ENCODE data around the gene SCAF8.
A peak's percentile ranks its signal among the peaks of the same experiment; 100 is the strongest.

SCAF8 gene

DNA sequence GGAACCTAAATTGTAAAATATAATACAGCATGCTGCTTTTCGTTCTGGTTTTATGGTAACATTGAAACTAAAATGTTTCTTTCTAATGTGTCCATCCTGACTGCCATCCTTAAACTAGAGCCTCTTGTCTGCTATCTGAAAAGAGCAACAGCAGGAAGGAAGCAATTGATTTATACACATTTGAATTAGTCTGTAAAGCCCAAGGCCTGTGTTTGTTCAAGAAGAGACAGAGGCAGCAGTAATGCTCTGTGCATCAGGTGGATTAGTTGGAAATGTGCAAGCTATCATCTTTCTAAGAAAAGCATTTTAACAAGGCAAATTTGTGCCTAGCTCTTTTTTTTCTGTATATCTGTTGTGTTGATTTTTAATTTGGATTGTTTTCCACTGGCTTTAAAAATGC is 128.6 kb downstream of the SCAF8 start:
- no peak for DNase-seq (ENCODE audit: extremely low read depth, low read depth)
- TF ChIP-seq, protein P1, sequence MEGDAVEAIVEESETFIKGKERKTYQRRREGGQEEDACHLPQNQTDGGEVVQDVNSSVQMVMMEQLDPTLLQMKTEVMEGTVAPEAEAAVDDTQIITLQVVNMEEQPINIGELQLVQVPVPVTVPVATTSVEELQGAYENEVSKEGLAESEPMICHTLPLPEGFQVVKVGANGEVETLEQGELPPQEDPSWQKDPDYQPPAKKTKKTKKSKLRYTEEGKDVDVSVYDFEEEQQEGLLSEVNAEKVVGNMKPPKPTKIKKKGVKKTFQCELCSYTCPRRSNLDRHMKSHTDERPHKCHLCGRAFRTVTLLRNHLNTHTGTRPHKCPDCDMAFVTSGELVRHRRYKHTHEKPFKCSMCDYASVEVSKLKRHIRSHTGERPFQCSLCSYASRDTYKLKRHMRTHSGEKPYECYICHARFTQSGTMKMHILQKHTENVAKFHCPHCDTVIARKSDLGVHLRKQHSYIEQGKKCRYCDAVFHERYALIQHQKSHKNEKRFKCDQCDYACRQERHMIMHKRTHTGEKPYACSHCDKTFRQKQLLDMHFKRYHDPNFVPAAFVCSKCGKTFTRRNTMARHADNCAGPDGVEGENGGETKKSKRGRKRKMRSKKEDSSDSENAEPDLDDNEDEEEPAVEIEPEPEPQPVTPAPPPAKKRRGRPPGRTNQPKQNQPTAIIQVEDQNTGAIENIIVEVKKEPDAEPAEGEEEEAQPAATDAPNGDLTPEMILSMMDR (IDR thresholded peaks at IDR 0.05; ENCODE audit: low read depth, low read length): no peak

DNA sequence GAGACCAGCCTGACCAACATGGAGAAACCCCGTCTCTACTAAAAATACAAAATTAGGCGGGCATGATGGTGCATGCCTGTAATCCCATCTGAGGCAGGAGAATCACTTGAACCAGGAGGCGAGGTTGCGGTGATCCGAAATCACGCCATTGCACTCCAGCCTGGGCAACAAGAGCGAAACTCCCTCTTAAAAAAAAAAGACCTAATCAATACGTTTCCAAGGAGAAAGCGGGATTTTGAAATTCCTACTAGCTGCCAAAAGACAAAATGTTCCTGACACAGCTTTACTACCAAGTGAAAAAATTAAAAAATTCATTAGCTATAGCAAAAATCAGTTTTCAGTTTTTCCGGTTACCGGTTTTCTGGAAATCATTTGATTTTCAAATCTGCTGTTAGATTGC is 129.3 kb downstream of the SCAF8 start:
- TF ChIP-seq, protein P1 (IDR thresholded peaks at IDR 0.05; ENCODE audit: low read depth, low read length): no peak
- no peak for DNase-seq (ENCODE audit: extremely low read depth, low read depth)

DNA sequence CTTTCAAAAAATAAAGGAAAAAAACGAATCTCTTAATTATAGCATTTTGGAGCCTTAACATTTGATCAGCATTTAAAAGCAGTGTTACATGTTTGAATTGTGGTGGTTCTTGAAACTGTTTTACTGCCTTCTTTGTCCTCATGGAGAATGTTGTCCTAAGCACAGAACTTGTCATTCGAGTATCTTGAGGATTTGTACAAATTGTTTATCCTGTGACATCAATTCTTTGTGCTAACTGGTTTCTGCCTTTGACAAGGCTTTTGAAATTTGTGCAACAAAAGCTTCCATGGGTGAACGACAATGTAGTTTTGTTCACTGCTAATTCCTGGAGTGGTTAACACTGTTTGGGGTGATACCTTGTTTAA is 130.8 kb downstream of the SCAF8 start:
- DNase-seq (ENCODE audit: extremely low read depth, low read depth): no peak
- TF ChIP-seq, protein P1 (IDR thresholded peaks at IDR 0.05; ENCODE audit: low read depth, low read length): no peak

DNA sequence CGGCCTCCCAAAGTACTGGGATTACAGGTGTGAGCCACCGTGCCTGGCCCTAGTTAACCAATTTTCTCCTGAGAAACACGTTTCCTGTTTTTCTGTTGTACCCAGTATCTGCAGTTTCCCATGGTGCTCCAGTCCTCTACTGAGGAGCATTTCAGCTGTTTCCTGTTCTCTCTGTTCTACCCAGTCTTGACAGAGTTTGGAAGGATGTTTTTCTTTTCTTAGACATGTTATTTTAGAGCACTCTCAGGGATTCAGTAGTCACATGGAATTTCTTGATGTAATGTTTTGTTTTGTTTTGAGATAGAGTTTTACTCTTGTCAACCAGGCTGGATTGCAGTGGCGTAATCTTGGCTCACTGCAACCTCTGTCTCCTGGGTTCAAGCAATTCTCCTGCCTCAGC is 132.1 kb downstream of the SCAF8 start:
- TF ChIP-seq, protein P1 (IDR thresholded peaks at IDR 0.05; ENCODE audit: low read depth, low read length): no peak
- DNase-seq (ENCODE audit: extremely low read depth, low read depth): no peak

DNA sequence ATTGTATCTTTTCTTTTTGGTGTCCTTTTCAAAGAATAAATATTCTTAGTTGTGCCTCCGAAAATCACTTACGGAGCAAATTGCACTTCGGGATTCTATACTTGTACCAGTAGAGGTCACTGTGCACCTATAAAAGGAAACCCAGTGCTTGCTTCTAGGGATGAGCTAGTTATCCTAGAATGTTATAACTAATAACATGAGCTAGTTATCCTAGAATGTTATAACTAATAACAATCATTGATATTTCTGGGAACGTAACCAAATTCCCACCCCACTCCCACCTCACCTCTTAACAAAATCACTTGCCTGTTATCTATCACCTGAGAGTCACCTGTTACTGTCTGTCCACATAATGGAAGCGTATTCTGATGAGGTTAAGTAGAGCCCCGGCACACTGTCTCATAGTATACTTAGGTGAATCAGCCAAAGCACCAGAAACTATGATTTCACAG is 135.0 kb downstream of the SCAF8 start:
- no peak for DNase-seq (ENCODE audit: extremely low read depth, low read depth)
- TF ChIP-seq, protein P1 (IDR thresholded peaks at IDR 0.05; ENCODE audit: low read depth, low read length): peak; percentile 72

DNA sequence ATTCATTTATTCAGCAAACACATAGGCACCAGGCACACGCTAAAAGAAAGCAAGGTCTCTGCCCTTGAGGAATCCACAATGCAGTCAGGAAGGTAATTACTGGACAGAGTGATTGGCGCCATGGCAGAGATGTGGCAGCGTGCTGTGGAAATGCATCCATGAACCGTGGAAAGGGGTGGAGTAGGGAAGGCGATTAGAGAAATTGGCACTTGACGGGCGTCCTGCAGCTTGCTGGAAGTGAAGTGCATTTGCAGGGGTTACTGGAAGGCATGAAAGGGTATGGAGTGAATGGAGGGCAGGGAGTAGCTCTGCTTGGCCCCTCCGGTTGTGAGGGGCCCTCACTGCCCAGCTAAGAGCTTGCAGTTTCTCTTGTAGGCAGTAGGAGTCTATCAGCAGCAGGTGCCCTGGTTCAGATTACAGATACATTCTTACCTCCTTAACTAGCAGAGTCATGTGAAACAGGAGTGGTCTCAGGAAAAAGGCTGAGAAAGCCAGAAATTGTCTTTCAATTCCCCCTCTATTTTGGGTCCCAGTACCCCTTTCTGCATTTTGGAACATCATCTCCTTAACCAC is 139.4 kb downstream of the SCAF8 start:
- no peak for DNase-seq (ENCODE audit: extremely low read depth, low read depth)
- TF ChIP-seq, protein P1 (IDR thresholded peaks at IDR 0.05; ENCODE audit: low read depth, low read length): no peak

DNA sequence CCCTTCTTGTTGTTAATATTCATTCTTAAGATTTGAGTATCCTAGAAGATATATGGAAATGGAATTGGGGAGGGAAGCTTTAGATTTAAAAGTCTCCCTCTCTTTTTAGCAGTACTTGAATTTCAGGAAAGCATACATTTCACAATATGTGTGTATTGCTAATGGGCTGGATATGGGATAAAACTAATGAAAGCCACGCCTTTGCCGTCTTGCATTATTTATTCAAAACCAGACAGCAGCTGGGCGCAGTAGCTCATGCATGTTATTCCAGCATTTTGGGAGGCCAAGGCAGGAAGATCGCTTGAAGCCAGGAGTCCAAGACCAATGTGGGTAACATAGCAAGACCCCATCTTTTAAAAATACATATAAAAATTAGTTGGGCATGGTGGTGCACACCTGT is 140.3 kb downstream of the SCAF8 start:
- no peak for DNase-seq (ENCODE audit: extremely low read depth, low read depth)
- TF ChIP-seq, protein P1 (IDR thresholded peaks at IDR 0.05; ENCODE audit: low read depth, low read length): no peak

Data from AG09319 (cell line).